ENCODE measurements around the gene PDIA5. TPM values are rescaled to one million over a fixed set of nuclear protein-coding genes. Genes with fewer than 3 reads are reported as not detected.

Gene PDIA5
- total and polyA plus RNA-seq, 4 donors: 36.8 to 94.6 (median 63.3) TPM

DNA sequence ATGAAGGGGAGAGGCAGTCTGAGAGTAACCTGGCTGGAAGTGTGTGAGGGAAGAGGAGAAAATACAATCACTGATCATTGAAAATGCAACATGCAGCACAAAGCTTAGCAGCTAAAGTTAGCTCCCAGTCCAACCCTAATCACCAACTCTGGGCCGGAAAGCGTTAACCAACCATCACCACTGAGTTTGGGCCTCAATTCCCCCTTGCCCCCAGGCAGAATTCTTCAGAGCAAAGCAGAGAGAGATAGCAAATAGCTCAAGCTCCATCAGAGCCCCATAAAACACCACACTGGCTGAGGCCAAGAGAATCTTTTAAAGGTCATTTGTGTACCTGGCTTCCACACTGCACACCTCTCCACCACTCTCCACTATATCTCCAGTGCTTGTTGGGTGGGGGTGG, 16.2 kb upstream of the PDIA5 start:
- 92% methylated on average over 2 of the region's 2 CpGs for WGBS
- no peaks in the 10 kb centered on the region for H3K36me3 ChIP-seq (ENCODE audit: control insufficient read depth in 4 of 4, insufficient read depth in 3 of 4, low read depth in 1 of 4, low read length in 3 of 4)
- no peak overlapping the region for H3K27ac ChIP-seq (ENCODE audit: low read depth in 1 of 2, low read length in 2 of 2)
- peaks cover 4 to 7% (median 5%) of the 10 kb centered on the region in 4 donors for H3K4me1 ChIP-seq (ENCODE audit: control insufficient read depth in 4 of 4, insufficient read depth in 4 of 4, low read length in 3 of 4)
- no peaks in the 10 kb centered on the region for H3K9me3 ChIP-seq (ENCODE audit: control insufficient read depth in 4 of 4, low read length in 3 of 4)
- no peaks in the 10 kb centered on the region for H3K27me3 ChIP-seq (ENCODE audit: control insufficient read depth in 4 of 4, insufficient read depth in 4 of 4, low read length in 3 of 4)
- H3K4me3 ChIP-seq (ENCODE audit: low read depth in 1 of 3, low read length in 3 of 3): no peak overlapping the region
- no peak for DNase-seq (ENCODE audit: low spot score)
- TF ChIP-seq GABPA (IDR thresholded peaks at IDR 0.05 in 1 of 2, conservative IDR thresholded peaks at IDR 0.05 in 1 of 2) (no peak), NR2F2 (IDR thresholded peaks at IDR 0.05) (no peak), FOXA2 (IDR thresholded peaks at IDR 0.05) (no peak), TAF1 (conservative IDR thresholded peaks at IDR 0.05) (no peak), RXRA (IDR thresholded peaks at IDR 0.05) (no peak), FOXA1 (IDR thresholded peaks at IDR 0.05) (no peak)
- H3K9ac ChIP-seq (ENCODE audit: low read depth in 1 of 2, low read length in 2 of 2): no peak overlapping the region

DNA sequence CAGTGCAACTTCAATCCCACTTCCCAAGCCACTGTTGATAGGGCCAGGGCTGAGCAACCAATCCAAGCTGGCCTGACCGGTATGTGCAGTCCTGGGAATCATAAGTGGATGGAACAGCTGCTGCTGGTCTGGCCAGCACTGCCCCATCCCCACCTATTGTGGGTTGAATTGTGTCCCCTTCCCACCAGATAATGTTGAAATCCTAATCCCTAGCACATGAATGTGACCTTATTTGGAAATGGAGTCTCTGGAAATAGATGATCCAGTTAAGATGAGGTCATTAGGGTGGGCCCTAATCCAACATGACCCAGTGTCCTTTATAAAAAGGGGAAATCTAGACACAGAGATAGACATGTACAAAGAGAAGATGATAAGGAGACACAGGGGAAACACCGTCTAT, 13.7 kb upstream of the PDIA5 start:
- Histone ChIP-seq H3K36me3 (ENCODE audit: control insufficient read depth in 4 of 4, insufficient read depth in 3 of 4, low read depth in 1 of 4, low read length in 3 of 4) (no peaks in the 10 kb centered on the region), H3K27ac (ENCODE audit: low read depth in 1 of 2, low read length in 2 of 2) (no peak overlapping the region), H3K9ac (ENCODE audit: low read depth in 1 of 2, low read length in 2 of 2) (no peak overlapping the region), H3K4me3 (ENCODE audit: low read depth in 1 of 3, low read length in 3 of 3) (no peak overlapping the region), H3K27me3 (ENCODE audit: control insufficient read depth in 4 of 4, insufficient read depth in 4 of 4, low read length in 3 of 4) (no peaks in the 10 kb centered on the region), H3K4me1 (ENCODE audit: control insufficient read depth in 4 of 4, insufficient read depth in 4 of 4, low read length in 3 of 4) (no peaks in the 10 kb centered on the region), H3K9me3 (ENCODE audit: control insufficient read depth in 4 of 4, low read length in 3 of 4) (no peaks in the 10 kb centered on the region)
- TF ChIP-seq SP1 (IDR thresholded peaks at IDR 0.05) (no peak), RAD21 (IDR thresholded peaks at IDR 0.05) (no peak), GABPA (IDR thresholded peaks at IDR 0.05 in 1 of 2, conservative IDR thresholded peaks at IDR 0.05 in 1 of 2) (no peak), RXRA (IDR thresholded peaks at IDR 0.05) (no peak), HNF4A (conservative IDR thresholded peaks at IDR 0.05) (no peak)
- TF ChIP-seq, protein P1, sequence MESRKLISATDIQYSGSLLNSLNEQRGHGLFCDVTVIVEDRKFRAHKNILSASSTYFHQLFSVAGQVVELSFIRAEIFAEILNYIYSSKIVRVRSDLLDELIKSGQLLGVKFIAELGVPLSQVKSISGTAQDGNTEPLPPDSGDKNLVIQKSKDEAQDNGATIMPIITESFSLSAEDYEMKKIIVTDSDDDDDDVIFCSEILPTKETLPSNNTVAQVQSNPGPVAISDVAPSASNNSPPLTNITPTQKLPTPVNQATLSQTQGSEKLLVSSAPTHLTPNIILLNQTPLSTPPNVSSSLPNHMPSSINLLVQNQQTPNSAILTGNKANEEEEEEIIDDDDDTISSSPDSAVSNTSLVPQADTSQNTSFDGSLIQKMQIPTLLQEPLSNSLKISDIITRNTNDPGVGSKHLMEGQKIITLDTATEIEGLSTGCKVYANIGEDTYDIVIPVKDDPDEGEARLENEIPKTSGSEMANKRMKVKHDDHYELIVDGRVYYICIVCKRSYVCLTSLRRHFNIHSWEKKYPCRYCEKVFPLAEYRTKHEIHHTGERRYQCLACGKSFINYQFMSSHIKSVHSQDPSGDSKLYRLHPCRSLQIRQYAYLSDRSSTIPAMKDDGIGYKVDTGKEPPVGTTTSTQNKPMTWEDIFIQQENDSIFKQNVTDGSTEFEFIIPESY (IDR thresholded peaks at IDR 0.05): no peak
- TF ChIP-seq, protein P2, sequence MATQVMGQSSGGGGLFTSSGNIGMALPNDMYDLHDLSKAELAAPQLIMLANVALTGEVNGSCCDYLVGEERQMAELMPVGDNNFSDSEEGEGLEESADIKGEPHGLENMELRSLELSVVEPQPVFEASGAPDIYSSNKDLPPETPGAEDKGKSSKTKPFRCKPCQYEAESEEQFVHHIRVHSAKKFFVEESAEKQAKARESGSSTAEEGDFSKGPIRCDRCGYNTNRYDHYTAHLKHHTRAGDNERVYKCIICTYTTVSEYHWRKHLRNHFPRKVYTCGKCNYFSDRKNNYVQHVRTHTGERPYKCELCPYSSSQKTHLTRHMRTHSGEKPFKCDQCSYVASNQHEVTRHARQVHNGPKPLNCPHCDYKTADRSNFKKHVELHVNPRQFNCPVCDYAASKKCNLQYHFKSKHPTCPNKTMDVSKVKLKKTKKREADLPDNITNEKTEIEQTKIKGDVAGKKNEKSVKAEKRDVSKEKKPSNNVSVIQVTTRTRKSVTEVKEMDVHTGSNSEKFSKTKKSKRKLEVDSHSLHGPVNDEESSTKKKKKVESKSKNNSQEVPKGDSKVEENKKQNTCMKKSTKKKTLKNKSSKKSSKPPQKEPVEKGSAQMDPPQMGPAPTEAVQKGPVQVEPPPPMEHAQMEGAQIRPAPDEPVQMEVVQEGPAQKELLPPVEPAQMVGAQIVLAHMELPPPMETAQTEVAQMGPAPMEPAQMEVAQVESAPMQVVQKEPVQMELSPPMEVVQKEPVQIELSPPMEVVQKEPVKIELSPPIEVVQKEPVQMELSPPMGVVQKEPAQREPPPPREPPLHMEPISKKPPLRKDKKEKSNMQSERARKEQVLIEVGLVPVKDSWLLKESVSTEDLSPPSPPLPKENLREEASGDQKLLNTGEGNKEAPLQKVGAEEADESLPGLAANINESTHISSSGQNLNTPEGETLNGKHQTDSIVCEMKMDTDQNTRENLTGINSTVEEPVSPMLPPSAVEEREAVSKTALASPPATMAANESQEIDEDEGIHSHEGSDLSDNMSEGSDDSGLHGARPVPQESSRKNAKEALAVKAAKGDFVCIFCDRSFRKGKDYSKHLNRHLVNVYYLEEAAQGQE (IDR thresholded peaks at IDR 0.05): no peak
- WGBS: 91% methylated on average over 2 of the region's 2 CpGs
- no peak for DNase-seq (ENCODE audit: low spot score)

DNA sequence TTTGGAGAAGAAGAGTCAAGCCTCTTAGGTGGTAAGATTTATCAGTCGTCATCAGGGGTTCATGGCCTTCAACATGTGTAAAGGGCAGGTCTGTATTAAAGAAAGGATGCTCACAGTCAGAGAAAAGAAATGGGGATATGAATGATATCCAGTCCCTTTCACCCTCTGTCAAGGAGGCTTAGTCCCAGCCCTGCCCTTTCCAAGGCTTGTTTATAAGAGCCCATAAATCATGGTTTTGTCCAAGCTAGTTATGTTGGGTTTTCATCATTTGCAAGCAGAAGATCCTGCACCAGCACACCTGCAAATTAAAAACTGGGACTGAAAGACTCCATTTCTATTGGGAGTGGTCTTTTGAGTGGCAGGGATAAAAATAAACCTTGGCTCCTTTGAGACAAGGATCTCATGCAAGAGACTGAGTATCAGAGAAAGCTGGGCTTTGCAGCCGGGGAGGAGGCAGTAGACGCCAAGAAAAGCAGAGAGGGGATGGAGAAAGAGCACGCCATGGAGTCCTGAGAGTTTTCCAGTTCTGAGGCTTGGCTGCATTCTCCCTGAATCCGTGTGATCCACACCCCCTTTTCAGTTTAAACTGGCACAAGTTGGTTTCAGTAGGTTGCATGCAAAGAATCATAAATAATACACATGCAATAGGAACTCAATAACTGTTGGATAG, 12.6 kb upstream of the PDIA5 start:
- H3K9me3 ChIP-seq (ENCODE audit: control insufficient read depth in 4 of 4, low read length in 3 of 4): no peaks in the 10 kb centered on the region
- no peaks in the 10 kb centered on the region for H3K36me3 ChIP-seq (ENCODE audit: control insufficient read depth in 4 of 4, insufficient read depth in 3 of 4, low read depth in 1 of 4, low read length in 3 of 4)
- no peak overlapping the region for H3K9ac ChIP-seq (ENCODE audit: low read depth in 1 of 2, low read length in 2 of 2)
- H3K4me3 ChIP-seq (ENCODE audit: low read depth in 1 of 3, low read length in 3 of 3): no peak overlapping the region
- peaks cover 0 to 4% (median 0%) of the 10 kb centered on the region in 4 donors for H3K4me1 ChIP-seq (ENCODE audit: control insufficient read depth in 4 of 4, insufficient read depth in 4 of 4, low read length in 3 of 4)
- no peak overlapping the region for H3K27ac ChIP-seq (ENCODE audit: low read depth in 1 of 2, low read length in 2 of 2)
- WGBS: 91% methylated on average over 5 of the region's 5 CpGs
- no peak for DNase-seq (ENCODE audit: low spot score)
- no peaks in the 10 kb centered on the region for H3K27me3 ChIP-seq (ENCODE audit: control insufficient read depth in 4 of 4, insufficient read depth in 4 of 4, low read length in 3 of 4)
- TF ChIP-seq HNF4G (IDR thresholded peaks at IDR 0.05) (no peak), EGR1 (IDR thresholded peaks at IDR 0.05; ENCODE audit: low read depth in 2 of 2) (no peak), JUND (IDR thresholded peaks at IDR 0.05) (no peak), FOXA2 (IDR thresholded peaks at IDR 0.05) (no peak), TAF1 (conservative IDR thresholded peaks at IDR 0.05) (no peak), YY1 (IDR thresholded peaks at IDR 0.05) (no peak), RAD21 (IDR thresholded peaks at IDR 0.05) (no peak), SP1 (IDR thresholded peaks at IDR 0.05) (no peak), FOXA1 (IDR thresholded peaks at IDR 0.05) (no peak), GABPA (IDR thresholded peaks at IDR 0.05 in 1 of 2, conservative IDR thresholded peaks at IDR 0.05 in 1 of 2) (no peak)
- TF ChIP-seq, protein P3, sequence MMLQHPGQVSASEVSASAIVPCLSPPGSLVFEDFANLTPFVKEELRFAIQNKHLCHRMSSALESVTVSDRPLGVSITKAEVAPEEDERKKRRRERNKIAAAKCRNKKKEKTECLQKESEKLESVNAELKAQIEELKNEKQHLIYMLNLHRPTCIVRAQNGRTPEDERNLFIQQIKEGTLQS (IDR thresholded peaks at IDR 0.05): no peak
- TF ChIP-seq, protein P1 (IDR thresholded peaks at IDR 0.05): no peak
